Gastrocnemius medialis (tissue), 4 donors: ENCODE measurements around the gene DYNC2I2. TPM values are rescaled to one million over a fixed set of nuclear protein-coding genes. Genes with fewer than 3 reads are reported as not detected.
A peak's percentile ranks its signal among the peaks of the same experiment; 100 is the strongest.

Source experiments
- ATAC-seq, 2 donors: fragments of 150-250 bp; one replicate each; pipeline ENCODE4 v1.9.1; 2016
- DNase-seq, 2 donors: peaks; one replicate each; pipeline ENCODE4 v3.0.0-alpha.2; 2019
- H3K27ac ChIP-seq, 4 donors: fragments of 200-600 bp; sonication (generic); 1 replicate in 1 of 4; 2 replicates in 3 of 4; pipeline ENCODE4 v1.5.1; 2016 to 2018; ENCODE audit warnings: mild to moderate bottlenecking in 2 of 4, moderate library complexity in 1 of 4
- H3K27me3 ChIP-seq, 3 donors: fragments of 200-600 bp; sonication (generic) in 2 of 3; 1 replicate in 1 of 3; 2 replicates in 2 of 3; pipeline versions ENCODE4 v1.5.1 to v1.6.0; 2016 to 2019; ENCODE audit warnings: mild to moderate bottlenecking in 1 of 3, moderate library complexity in 1 of 3
- H3K36me3 ChIP-seq, 2 donors: fragments of 200-600 bp; sonication (generic) in 1 of 2; one replicate each; pipeline ENCODE4 v1.5.1; 2017 to 2018
- H3K4me1 ChIP-seq, 2 donors: fragments of 200-600 bp; sonication (generic) in 1 of 2; one replicate each; pipeline ENCODE4 v1.5.1; 2016 to 2017; ENCODE audit warnings: mild to moderate bottlenecking in 2 of 2
- H3K4me3 ChIP-seq, 4 donors: fragments of 200-600 bp; sonication (generic) in 3 of 4; 1 replicate in 1 of 4; 2 replicates in 3 of 4; pipeline ENCODE4 v1.5.1; 2016 to 2019; ENCODE audit warnings: mild to moderate bottlenecking in 2 of 4
- H3K9me3 ChIP-seq, 3 donors: fragments of 200-600 bp; sonication (generic) in 2 of 3; 1 replicate in 1 of 3; 2 replicates in 2 of 3; pipeline ENCODE4 v1.5.1; 2016 to 2019
- POLR2A ChIP-seq, 2 donors: fragments of 450-650 bp; IDR thresholded peaks; one replicate each; pipeline ENCODE4 v1.6.1; 2017; ENCODE audit warnings: antibody characterized with exemption in 2 of 2, mild to moderate bottlenecking in 2 of 2, moderate library complexity in 2 of 2
- in situ Hi-C, 4 donors: fragments of 200-750 bp; cut with MboI; loops; one replicate each; pipeline versions ENCODE4 v1.15.0 to v1.8.0; 2017; ENCODE audit warnings: low sequenced_read_pairs in 4 of 4
- intact Hi-C: fragments of 100-400 bp; cut with DNase I; formaldehyde crosslinking; loops from one replicate; pipeline ENCODE4 v1.15.1; 2023; ENCODE audit warnings: low total_unique reads
- total RNA-seq, 4 donors: library from RNA; depleted of rRNA; stranded (reverse); fragments of >200 nt; gene quantifications; one replicate each; pipeline versions ENCODE4 v1.1.0 to v1.2.3, GENCODE V29; 2016
- TF ChIP-seq, protein P1 (sequence below), 5 experiments: fragments of 450-650 bp in 3 of 5; fragments of 200-600 bp in 2 of 5; sonication (generic) in 2 of 5; IDR thresholded peaks in 4 of 5; conservative IDR thresholded peaks in 1 of 5; 1 replicate in 4 of 5; 2 replicates in 1 of 5; pipeline ENCODE4 v1.5.1; 2016 to 2019; ENCODE audit warnings: antibody characterized with exemption in 5 of 5, mild to moderate bottlenecking in 3 of 5, moderate library complexity in 3 of 5

Gene DYNC2I2
- total RNA-seq, 4 donors from 2014 or later, result 11.4 to 29.1 (median 21.1) TPM

DNA sequence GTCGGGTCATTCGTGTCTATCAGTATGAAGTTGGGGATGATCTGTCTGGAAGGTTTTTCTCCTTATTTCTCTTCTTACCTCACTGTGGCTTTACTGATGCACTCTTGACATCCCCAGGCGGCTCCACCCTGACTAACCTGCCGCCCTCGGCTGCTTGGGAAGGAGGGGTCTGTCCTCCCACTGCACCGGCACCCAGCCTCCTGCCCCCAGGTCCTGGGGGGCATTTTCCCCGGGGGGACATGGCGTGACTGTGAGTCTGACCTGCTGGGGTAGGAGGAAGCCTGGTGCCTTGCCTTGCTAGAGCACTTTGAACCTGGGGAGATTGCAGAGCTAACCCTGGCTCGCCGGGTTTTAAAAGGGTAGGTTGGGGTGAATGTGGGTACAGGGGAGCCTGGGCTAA is 27.5 kb downstream of the DYNC2I2 start:
- TF ChIP-seq, protein P1, sequence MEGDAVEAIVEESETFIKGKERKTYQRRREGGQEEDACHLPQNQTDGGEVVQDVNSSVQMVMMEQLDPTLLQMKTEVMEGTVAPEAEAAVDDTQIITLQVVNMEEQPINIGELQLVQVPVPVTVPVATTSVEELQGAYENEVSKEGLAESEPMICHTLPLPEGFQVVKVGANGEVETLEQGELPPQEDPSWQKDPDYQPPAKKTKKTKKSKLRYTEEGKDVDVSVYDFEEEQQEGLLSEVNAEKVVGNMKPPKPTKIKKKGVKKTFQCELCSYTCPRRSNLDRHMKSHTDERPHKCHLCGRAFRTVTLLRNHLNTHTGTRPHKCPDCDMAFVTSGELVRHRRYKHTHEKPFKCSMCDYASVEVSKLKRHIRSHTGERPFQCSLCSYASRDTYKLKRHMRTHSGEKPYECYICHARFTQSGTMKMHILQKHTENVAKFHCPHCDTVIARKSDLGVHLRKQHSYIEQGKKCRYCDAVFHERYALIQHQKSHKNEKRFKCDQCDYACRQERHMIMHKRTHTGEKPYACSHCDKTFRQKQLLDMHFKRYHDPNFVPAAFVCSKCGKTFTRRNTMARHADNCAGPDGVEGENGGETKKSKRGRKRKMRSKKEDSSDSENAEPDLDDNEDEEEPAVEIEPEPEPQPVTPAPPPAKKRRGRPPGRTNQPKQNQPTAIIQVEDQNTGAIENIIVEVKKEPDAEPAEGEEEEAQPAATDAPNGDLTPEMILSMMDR (IDR thresholded peaks at IDR 0.05 in 4 of 5, conservative IDR thresholded peaks at IDR 0.05 in 1 of 5), result no peak
- TF ChIP-seq POLR2A (IDR thresholded peaks at IDR 0.05), result no peak
- intact Hi-C loops (no loop called here), in situ Hi-C loops (no loop called here)
- H3K4me3 ChIP-seq, result no peak overlapping the region
- peaks cover 19 to 23% of the 10 kb centered on the region in 2 donors for H3K4me1 ChIP-seq
- peak overlapping the region; percentile 46 to 66 (median 59) for H3K27ac ChIP-seq
- H3K27me3 ChIP-seq, result no peaks in the 10 kb centered on the region
- H3K9me3 ChIP-seq, result no peaks in the 10 kb centered on the region
- ATAC-seq (no peak), DNase-seq (no peak)
- peaks cover 0 to 81% of the 10 kb centered on the region in 2 donors for H3K36me3 ChIP-seq

DNA sequence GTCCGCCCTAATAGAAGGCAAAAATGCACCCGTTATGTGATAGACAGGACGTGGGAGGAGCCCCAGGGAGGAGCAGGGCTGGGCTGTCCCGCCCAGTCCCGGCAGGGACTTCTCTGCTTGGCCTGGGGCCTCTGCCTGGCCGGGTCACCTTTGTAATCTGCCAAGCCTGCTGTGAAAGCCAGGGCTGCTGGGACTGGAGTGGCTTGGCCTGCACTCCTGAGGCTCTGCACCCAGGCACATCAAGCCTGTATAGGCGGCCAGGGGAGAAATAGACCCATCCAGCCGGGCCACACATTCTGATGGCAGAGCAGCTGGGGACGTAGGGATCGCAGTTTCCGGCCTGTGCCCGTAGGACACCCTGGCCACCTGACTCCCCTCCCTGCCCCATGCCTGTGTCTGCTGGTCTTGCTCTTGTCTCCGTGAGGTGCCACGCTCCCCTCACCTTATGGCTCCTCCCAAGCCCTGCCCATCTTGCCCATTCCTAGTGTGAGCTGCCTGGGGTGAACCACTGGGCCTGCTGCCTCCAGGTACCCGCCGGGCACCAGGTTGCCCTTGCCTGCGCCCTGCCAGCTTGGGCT is 28.1 kb downstream of the DYNC2I2 start:
- H3K36me3 ChIP-seq, result peaks cover 0 to 77% of the 10 kb centered on the region in 2 donors
- DNase-seq (peak; percentile 63 to 88), ATAC-seq (peak; percentile 90 to 97)
- no peak for TF ChIP-seq POLR2A (IDR thresholded peaks at IDR 0.05)
- TF ChIP-seq, protein P1 (IDR thresholded peaks at IDR 0.05 in 4 of 5, conservative IDR thresholded peaks at IDR 0.05 in 1 of 5), result no peak
- H3K27ac ChIP-seq, result peak overlapping the region; percentile 46 to 66 (median 59)
- intact Hi-C loops (no loop called here), in situ Hi-C loops (no loop called here)
- no peaks in the 10 kb centered on the region for H3K27me3 ChIP-seq
- peaks cover 19 to 23% of the 10 kb centered on the region in 2 donors for H3K4me1 ChIP-seq
- no peaks in the 10 kb centered on the region for H3K9me3 ChIP-seq
- H3K4me3 ChIP-seq, result no peak overlapping the region

DNA sequence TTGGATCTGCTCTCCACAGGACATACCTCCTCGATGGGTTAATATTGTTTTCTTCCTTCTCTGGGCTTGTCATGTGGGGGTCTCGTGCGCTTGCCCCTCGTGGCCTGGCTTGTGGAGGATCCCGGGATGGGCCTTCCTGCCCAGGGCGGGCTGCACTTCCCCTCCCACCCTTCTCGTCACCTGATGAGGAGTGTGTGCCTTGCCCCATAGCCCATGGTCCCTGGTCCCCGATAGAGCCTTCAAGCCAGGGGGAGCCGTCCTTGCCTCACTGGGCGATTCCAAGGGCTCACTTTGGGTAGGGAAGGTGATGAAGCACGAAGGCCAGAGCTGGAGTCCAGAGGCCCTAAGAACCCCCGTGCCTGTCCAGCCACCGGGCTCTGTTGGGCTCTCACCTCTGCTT is 28.7 kb downstream of the DYNC2I2 start:
- TF ChIP-seq, protein P1 (IDR thresholded peaks at IDR 0.05 in 4 of 5, conservative IDR thresholded peaks at IDR 0.05 in 1 of 5), result no peak
- no peak for TF ChIP-seq POLR2A (IDR thresholded peaks at IDR 0.05)
- no peak for ATAC-seq
- H3K27ac ChIP-seq, result peak overlapping the region; percentile 43 to 66 (median 56)
- H3K4me3 ChIP-seq, result no peak overlapping the region
- in situ Hi-C loops (no loop called here), intact Hi-C loops (no loop called here)
- peaks cover 19 to 23% of the 10 kb centered on the region in 2 donors for H3K4me1 ChIP-seq
- H3K9me3 ChIP-seq, result no peaks in the 10 kb centered on the region
- peaks cover 0 to 72% of the 10 kb centered on the region in 2 donors for H3K36me3 ChIP-seq
- H3K27me3 ChIP-seq, result no peaks in the 10 kb centered on the region
- no peak for DNase-seq

GRCh38 chr9:128627127-128627715 is 29.4 kb downstream of the DYNC2I2 start:
- in situ Hi-C loops (no loop called here), intact Hi-C loops (no loop called here)
- peaks cover 19 to 23% of the 10 kb centered on the region in 2 donors for H3K4me1 ChIP-seq
- H3K36me3 ChIP-seq, result peaks cover 0 to 68% of the 10 kb centered on the region in 2 donors
- H3K27ac ChIP-seq, result peak overlapping the region in 2 of 4 donors; percentile 26 to 66
- TF ChIP-seq POLR2A (IDR thresholded peaks at IDR 0.05), result no peak
- TF ChIP-seq, protein P1 (IDR thresholded peaks at IDR 0.05 in 4 of 5, conservative IDR thresholded peaks at IDR 0.05 in 1 of 5), result no peak
- no peaks in the 10 kb centered on the region for H3K9me3 ChIP-seq
- no peak overlapping the region for H3K4me3 ChIP-seq
- ATAC-seq (no peak), DNase-seq (no peak)
- no peaks in the 10 kb centered on the region for H3K27me3 ChIP-seq
